IPS-NIHi11 (cell line): ENCODE data around the gene P2RY12.
"Not testable (repeated sequence)": the region's sequence is repeated elsewhere in the genome, so short reads cannot be mapped to it uniquely, and the experiment has no call there.

ENCODE experiments used
- DNase-seq: peaks from one replicate; pipeline ENCODE4 v3.0.0; 2012; ENCODE audit warnings: mixed read lengths, low spot score

Gene P2RY12

DNA sequence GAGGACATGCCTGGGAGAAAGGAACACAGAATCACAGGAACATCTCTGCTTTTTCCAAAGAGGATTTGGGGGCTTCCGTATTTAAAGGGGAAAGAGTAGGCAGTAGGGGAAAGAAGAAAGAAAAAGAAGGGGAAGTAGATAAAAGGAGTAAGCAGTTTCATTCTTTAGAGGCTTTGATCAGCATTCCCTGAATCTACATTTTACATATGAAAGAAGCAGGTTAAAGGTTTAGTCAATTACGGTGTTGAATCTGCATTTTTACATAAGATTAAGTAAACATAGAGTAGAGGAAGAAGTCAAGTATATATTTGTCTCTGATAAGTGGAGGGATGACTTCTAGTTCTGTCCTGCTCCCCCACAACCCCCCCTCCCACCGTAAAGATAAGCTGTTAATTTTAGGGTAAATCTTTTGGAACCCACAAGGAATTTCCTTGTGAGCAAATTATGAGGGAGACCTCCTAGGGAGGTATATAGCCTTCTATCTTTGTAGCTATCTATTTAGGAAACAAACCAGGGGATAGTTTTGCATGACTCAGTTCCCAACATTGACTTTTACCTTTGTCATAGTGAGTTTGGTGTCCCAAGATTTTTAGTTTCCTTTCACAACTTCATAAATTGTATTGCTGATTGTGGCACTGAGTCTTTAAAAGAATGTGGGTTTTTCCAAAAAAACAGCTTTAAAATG lies 8.7 kb upstream of the P2RY12 start:
- no peak for DNase-seq

DNA sequence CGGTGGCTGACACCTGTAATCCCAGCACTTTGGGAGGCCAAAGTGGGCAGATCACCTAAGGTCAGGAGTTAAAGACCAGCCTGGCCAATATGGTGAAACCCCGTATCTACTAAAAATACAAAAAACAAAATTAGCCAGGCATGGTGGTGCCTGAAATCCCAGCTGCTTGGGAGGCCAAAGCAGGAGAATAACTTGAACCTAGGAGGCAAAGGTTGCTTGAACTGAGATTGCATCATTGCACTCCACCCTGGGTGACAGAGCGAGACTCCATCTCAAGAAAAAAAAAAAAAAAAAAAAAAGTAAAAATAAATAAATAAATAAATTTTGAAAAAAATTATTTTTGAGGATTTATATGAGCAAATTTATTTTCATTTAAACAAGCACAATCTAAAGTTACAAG lies 7.6 kb upstream of the P2RY12 start:
- not testable (repeated sequence) for DNase-seq

DNA sequence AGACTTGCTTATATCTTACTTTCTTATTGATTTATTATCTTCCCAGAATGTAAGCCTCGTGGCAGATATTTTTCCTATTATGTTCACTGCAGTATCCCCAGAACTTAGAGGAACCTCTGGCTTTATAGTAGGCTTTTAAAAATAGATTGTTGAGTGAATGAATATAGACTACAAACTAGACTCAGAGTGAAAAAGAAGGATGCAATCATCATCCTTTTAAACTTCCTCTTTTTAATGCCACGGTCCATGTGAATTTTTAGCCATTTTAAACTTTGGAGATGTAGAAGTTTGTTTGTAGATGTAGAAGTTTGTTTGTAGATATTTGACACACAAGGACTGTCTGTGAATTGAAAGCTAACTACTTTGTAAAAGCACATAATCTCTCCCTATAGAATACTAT lies 7.2 kb upstream of the P2RY12 start:
- DNase-seq, result no peak

DNA sequence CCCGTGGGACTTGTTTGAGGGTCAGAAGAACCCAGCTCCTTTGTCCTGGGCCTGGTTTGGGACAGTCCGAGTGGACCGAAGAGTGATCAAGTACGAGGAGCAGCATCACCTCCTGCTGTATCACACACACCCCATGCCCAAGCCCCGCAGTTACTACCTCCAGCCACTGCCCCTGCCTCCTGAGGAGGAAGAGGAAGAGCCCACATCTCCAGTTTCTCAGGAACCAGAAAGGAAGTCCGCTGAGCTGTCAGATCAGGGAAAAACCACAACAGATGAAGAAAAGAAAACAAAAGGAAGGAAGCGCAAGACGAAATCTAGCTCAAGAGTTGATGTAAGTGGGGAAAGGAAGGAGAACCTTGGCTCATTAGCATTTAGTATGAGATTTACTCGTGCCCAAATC lies 3.3 kb upstream of the P2RY12 start:
- no peak for DNase-seq

DNA sequence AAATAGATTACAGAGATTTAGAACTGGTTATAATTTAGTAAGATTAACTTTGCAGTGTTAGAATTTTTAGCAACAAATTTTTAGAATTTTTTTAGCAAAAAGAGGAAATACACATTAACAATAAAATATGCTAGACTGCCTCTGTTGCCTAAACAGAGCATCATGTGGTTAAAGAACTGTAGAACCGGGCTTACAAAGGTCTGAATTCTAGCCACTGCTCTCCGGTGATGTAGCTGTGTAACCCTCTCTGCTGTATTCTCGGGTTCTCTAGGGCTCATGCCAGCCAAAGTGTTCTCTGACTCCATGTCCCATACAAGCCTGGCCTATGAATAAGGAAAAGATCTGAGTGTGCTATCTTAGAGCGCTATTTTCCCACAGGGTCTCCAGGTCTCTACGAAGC lies 2.9 kb upstream of the P2RY12 start:
- no peak for DNase-seq

DNA sequence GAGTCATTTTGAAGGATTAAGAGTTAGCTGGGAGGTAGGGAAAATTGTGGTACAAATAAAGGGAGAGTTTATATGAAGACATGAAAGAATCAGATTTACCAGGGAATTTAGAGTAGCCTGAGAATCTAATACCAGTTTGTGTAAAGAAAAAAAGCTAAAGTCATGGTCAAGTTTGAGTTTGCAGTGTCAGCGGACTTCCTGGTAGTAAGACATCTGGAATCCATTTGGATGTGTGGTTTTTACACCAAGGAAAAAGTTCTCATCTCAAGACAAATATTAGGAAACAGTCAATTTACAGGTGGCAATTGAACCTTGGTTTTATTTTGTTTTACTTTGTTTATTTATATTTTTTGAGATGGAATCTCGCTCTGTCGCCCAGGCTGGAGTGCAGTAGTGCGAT lies 1.5 kb upstream of the P2RY12 start:
- DNase-seq, result no peak

DNA sequence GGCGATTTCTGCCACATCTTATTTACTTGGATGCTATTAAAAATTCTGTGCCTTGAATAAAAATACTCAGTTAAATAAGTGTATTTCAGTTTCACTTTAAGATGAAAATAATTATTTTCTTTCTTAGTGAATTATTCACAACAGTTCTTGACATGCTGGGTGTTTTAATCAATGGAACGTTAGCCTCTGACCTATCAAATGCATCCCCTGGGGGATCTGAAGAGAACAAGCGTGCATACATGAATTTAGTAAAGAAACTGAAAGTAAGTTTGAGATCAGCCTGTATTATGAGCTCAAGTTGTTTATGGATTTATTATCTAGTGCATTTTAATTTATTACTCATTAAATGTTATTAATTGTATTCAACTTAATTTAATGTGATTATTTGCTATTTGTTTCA lies 597 bp downstream of the P2RY12 start:
- DNase-seq, result no peak

DNA sequence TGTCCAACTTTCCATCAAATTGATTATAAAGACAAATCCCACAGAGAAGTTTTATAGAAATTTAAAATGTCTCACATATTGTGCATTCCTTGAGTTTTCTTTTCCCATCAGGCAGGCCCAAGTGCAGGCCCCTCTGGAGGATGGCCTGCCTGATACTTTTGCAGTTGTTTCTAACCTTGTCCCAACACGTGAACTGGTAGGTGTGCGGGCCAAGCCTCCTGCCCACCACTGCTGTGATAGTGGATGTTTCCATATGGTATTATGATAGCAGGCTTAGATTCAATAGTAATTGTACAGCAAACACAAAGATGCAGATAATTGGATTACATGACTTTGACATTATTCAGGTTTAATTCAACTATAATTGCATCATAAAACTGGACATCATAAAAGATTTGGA lies 1.4 kb downstream of the P2RY12 start:
- DNase-seq, result no peak

DNA sequence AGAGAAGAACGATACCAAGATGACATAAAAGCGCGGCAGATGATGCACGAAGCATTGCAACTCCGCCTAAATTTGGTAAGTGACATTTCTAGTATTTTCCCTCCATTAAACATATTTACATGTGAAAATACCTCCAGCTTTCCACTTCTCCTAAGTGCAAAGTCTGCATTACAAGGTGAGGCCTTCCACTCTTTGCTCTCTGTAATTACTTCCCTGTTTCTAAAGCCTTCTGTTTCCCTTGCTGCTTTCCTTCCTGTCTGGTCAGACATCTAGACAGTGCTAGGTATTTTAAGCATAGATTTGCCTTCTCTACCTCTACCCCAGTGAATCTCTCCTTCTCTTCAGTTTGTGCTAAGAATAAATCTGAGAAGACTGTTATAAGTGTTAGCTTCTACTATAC lies 1.9 kb downstream of the P2RY12 start:
- no peak for DNase-seq

DNA sequence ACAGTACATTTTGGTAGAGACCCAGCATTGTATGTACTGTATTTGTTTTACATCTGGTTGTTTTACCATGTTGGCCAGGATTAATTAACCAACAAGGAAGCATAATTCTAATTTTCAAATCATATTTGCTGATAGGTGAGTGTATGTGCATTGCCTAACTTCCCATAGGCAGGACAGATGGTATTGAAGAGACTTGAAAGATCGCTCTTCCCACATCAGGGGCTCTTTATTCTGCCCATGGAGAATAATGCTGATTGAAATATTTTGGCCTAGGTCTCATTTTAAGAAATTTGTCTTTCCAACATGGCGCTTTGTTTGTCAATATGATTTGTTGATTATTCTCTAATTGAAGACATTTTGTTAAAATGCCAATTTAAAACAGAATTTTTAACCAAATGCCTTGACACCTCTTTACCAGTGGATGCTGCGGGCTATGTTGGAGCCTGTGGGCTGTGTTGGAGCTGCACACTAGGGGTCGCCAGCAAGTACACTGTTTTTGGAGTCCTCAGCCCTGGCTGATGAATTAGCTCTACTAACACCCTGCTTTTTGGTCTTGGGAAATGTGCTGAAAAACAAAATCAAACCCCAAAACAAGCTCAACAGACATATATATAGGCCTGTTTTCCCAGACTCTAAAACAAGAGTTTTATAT lies 5.3 kb downstream of the P2RY12 start:
- DNase-seq, result peak; percentile 41

DNA sequence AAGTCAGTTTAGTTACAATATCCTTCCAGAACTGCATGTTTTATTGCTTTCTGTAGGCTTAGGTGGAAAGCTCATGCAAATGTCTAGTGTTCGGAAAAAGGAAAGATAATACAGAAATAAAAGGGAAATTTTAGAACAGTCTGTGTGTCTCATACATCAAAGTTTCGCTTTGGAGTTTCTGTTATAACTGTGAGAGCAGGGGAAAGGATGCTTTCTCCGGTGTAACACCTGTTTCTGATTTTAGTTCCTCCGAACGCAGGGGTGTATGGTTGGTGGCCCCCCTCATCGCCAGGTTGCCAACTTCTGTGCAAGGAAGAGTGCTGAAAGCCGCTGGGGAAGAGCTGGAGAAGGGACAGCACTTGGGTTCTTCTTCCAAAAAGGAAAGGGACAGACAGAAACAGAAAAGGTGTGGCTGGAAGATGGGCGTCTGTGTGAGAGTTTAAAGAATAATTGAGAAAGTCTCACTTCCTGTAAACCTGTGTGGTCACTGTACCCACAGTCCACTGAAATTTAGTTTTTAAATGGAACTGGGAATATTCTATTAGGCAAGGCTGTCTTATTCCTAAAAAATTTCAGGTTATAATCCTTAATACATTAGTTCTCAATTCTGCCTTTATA lies 6.7 kb downstream of the P2RY12 start:
- no peak for DNase-seq

DNA sequence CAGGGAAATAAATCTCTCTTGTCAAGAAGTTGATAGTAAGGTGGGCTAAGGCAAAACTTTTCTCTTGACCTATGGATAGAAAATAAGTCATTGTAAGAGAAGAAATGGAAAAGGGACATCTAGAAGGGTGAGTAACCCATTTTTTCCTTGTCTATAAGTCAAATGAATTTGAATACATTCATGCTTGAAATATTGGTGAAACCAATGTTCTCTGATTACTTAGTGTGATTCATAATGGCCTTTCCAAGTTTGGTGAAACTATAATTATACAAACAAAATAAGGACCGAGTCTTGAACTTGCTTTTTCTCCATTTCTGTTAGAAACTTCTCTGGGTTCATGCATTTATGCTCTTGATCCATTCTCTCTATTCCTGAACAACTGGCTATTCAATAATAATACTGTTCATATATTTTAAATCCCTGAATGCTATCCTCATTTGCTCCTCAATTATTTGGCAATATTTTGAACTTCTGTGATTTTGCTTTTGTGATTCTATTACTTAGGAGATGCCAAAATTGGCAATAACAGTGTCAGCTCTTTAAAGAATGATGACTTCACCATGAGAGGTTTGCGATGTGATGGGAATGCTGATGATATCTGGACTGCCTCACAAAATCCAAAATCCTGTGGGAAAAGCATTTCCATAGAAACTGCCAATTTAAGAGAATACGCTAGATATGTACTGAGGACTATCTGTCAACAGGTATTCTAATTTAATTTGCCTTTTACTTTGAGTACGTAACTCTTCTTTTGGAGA lies 12.3 kb downstream of the P2RY12 start:
- DNase-seq, result no peak

DNA sequence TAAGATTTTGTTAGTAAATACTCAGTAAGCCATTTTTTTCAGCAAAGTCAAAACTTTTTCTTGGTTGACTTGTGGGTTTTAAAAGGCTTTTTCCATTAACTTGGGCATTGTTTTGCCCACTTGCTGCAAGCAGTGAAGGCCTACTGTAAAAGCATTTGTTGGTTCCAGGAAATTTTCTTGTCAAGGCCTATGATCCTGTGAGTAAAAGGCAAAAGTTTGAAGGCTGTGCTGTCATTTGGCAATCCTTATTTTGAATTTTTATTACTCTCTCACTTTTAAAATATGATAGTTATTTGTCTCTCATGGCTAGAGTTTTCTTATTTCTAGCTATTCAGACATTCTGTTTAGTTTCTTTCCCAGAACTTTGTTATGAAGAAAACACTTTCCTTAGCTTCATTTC lies 13.0 kb downstream of the P2RY12 start:
- no peak for DNase-seq

DNA sequence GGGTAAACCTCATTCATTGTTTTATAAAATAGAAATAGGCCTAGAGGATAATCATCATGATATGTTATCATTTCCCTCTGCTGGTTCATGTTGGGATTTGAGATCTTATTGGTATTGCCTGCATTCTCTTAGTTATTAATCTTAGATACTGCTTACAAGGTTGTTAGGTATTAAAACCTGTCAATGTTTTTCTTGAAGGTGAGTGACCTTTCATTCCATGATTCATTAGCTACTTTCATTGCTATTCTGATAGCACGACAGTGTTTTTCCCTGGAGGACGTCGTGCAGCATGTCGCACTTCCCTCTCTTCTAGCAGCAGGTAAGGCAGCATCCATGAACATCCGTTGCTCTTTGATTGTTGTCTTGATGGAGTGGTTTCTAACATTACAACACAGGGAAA lies 17.1 kb downstream of the P2RY12 start:
- no peak for DNase-seq

DNA sequence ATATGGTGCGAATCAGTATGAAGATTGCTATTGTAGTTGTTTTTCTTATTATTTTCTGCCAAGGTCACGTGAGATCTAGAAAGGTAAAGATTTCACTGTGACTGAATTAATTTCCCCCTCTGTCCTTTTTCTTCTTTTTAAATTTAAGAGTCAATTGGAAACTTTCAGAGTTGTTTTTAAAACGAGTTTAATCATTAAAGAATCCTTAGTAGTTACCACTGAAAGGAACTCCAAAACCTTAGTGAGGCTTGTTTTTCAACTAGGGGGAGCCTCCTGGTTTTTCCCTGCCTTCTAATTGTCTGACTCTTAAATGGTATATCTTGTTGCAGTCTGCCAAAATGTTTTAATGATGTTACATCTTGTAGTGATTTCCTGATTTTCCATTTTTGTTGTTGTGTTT lies 17.6 kb downstream of the P2RY12 start:
- no peak for DNase-seq

DNA sequence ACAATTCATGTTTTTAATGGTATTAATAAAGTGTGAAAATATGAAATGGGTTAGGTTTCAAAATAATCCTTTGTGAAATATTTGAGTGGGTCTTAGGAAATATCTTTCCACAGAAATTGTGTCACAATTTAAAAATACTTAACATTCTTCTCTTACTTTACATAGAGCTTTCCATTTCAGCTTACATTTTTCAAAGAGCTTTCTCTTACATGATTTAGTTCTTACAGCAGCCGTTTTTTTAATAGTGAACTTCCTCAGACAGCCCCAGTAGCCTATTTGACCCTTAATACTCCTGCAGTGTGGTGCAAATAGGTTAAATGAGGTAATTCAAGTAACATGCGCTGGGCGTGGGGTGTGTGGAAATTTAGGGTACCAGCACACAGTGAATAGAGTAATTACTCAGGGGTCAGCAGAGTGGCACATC lies 21.8 kb downstream of the P2RY12 start:
- no peak for DNase-seq

DNA sequence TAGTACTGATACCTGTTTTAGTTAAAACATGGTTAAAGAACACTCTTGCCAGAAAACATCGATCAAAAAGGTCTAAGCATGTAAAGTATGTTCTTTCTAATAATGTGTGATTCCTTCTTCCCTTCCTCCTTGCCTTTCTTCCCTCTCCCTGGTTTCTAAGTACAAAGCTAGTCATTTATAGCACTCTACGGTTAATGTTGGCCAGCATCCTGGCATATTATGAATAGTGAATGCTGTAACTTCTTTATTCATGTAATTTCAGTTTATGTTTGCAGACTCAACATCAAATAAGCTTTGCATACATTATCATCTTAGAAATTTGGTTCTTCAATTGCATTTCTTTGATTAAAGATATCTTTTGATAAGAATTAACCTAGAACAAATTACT lies 27.1 kb downstream of the P2RY12 start:
- no peak for DNase-seq

DNA sequence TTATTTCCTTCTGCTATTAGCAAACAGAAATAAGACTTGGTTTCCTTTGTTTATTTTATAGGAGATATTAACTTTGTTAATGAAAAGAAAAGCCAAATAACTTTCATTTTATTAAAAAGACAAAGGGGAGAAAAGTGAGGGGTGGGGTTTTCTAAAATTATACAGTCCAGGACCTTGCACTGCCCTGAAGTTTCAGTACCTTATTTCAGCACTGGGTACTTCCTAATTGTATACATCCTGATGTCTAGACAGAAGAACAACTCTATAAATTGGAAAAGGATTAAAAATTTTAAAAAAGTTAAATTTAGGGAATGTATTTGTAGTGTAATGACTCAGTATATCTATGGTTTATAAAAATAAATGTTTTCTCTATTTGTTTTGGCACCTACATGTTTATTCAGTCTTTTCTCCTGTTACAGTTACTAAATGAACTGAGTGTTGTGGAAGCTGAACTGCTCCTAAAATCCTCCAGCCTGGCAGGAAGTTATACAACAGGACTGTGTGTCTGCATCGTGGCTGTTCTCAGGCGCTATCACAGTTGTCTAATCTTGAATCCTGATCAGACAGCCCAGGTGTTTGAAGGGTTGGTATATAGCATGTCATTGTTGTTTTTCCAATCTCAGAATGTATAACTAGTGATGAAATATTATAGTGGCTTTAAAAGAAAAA lies 27.6 kb downstream of the P2RY12 start:
- DNase-seq, result no peak

DNA sequence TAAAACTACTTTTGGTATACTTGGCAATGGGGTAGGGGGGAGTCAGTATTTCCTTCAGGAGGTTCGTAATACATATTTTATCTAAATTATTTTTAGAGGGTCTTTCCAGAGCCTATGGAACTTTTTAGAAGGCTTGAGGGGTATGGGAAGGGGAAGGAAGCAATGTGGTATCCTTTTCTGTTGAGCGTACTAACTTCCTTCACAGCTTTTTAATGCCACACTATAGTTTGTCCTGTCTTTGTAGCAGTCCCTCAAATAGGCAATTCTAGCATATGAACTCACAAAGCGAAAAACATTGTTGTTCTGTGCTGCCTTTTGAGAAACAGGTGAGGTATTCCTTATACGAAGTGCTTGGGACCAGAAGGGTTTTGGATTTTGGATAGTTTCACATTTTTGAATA lies 32.9 kb downstream of the P2RY12 start:
- DNase-seq, result no peak

DNA sequence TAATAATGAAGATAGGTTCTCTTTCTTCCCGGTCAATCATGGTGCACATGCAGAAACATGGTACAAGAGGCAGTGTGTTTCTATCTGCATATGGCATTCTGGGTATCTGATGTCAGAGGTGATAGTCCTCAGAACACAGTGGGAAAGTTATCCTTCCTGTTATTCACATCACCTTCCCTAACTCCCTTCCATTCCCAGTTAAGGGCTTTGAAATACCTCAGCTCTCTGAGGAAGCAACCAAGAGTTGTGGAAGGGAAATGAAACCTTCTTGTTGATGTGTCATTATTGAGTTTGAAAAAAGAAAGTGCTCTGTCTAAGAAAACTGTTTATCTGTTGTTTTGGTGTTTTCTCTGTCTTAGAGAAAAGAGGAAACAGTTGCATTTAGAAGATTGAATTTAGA lies 33.3 kb downstream of the P2RY12 start:
- no peak for DNase-seq

DNA sequence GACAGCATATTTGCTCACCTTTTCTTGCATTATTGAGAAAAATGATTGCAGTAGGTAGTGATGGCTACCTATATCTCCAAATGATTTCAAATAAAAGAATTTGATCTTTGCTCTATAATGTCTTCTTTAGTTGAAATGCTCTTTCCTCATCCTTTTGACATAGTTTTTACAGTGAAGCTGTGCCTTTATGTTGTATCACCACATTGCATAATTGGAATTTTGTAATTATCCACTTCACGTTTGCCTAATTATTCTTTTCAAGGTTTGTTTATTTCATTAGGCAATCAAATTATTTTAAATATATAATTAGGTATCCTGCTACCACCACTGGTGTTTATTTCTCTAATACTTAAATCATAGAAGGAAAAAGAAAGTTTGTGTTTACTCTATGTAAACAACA lies 33.9 kb downstream of the P2RY12 start:
- DNase-seq, result no peak

DNA sequence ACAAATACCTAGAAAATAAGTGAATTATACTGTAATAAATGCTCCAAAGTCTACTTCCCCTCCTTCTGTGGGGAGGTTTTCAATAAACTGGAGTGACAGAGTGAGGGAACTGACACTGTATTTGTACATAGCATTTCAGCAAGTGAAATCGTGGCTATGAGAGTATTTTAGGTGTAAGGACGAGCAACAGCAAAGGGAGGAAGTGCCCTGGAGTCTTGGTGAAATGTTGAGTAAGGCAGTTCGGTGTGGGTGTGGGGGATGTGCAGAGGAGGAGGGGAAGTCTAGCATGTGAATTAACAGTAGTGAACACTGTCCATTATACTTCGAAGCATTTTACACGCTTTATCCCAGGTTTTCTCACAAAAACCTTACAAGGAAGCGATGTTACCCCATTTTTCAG lies 37.1 kb downstream of the P2RY12 start:
- no peak for DNase-seq
